Cardiac muscle cell (in vitro differentiated cells and primary cell): ENCODE data around the gene SDCBP2. TPM values are rescaled to one million over a fixed set of nuclear protein-coding genes. Genes with fewer than 3 reads are reported as not detected.

Source experiments
- DNase-seq, 2 donors: peaks; one replicate each; pipeline versions ENCODE4 v3.0.0 to v3.0.0-alpha.2; 2010 to 2017; ENCODE audit warnings: low read depth in 1 of 2, low spot score in 1 of 2
- H3K27ac ChIP-seq: fragments of 200-600 bp; sonication (generic); 2 replicates; pipeline ENCODE4 v1.5.1; 2016
- H3K27me3 ChIP-seq: fragments of 200-600 bp; sonication (generic); 2 replicates; pipeline ENCODE4 v1.6.0; 2016; ENCODE audit warnings: control low read depth
- H3K36me3 ChIP-seq: fragments of 200-600 bp; sonication (generic); 2 replicates; pipeline ENCODE4 v1.5.1; 2016; ENCODE audit warnings: control low read depth
- H3K4me1 ChIP-seq: fragments of 200-600 bp; sonication (generic); 2 replicates; pipeline ENCODE4 v1.8.1; 2017; ENCODE audit warnings: low read depth, mild to moderate bottlenecking, mixed run types
- H3K4me3 ChIP-seq: fragments of 200-600 bp; sonication (generic); 2 replicates; pipeline ENCODE4 v1.5.1; 2016; ENCODE audit warnings: mild to moderate bottlenecking
- H3K9me3 ChIP-seq: fragments of 200-600 bp; sonication (generic); 2 replicates; pipeline ENCODE4 v1.5.1; 2017; ENCODE audit warnings: low read depth, mild to moderate bottlenecking, control low read depth
- CTCF ChIP-seq: IDR thresholded peaks from 2 replicates; pipeline ENCODE4 v1.5.1; 2012; ENCODE audit warnings: low read depth, mild to moderate bottlenecking, low read length
- polyA plus RNA-seq: library from polyadenylated mRNA; unstranded; fragments of >200 nt; fragmentation: Nextera tagmentation; extraction: Ambion mirVana; gene quantifications from 2 replicates; pipeline ENCODE4 v1.2.1, GENCODE V29; 2016
- total RNA-seq: library from RNA; depleted of rRNA; stranded (reverse); fragments of >200 nt; gene quantifications from 2 replicates; pipeline ENCODE4 v1.2.3, GENCODE V29; 2016

SDCBP2 gene
- total and polyA plus RNA-seq, 2 experiments from 2014 or later = 6.2 to 8.0 TPM

- no peaks in the 10 kb centered on the region for H3K4me1 ChIP-seq
- H3K36me3 ChIP-seq = peaks cover 4% of the 10 kb centered on the region
- no peak overlapping the region for H3K27ac ChIP-seq
- TF ChIP-seq CTCF = no peak
- H3K9me3 ChIP-seq = no peaks in the 10 kb centered on the region
- no peak for DNase-seq
- H3K27me3 ChIP-seq = no peaks in the 10 kb centered on the region
- no peak overlapping the region for H3K4me3 ChIP-seq
Measured at GRCh38 chr20:1332749-1333300, 3.9 kb upstream of the SDCBP2 start.

GRCh38 chr20:1331801-1332453 lies 3.0 kb upstream of the SDCBP2 start:
- H3K4me3 ChIP-seq = no peak overlapping the region
- no peak for DNase-seq
- peaks cover 4% of the 10 kb centered on the region for H3K36me3 ChIP-seq
- no peaks in the 10 kb centered on the region for H3K27me3 ChIP-seq
- no peaks in the 10 kb centered on the region for H3K4me1 ChIP-seq
- TF ChIP-seq CTCF = no peak
- no peaks in the 10 kb centered on the region for H3K9me3 ChIP-seq
- no peak overlapping the region for H3K27ac ChIP-seq

- peaks cover 4% of the 10 kb centered on the region for H3K36me3 ChIP-seq
- DNase-seq = no peak
- no peaks in the 10 kb centered on the region for H3K27me3 ChIP-seq
- no peak overlapping the region for H3K27ac ChIP-seq
- no peaks in the 10 kb centered on the region for H3K9me3 ChIP-seq
- no peaks in the 10 kb centered on the region for H3K4me1 ChIP-seq
- H3K4me3 ChIP-seq = no peak overlapping the region
- TF ChIP-seq CTCF = no peak
Measured at GRCh38 chr20:1331101-1331500, 2.2 kb upstream of the SDCBP2 start.

GRCh38 chr20:1330075-1330830 lies 1.3 kb upstream of the SDCBP2 start:
- H3K4me1 ChIP-seq = no peaks in the 10 kb centered on the region
- no peak overlapping the region for H3K4me3 ChIP-seq
- H3K27ac ChIP-seq = no peak overlapping the region
- DNase-seq = peak in 1 of 2 donors; percentile 53
- H3K27me3 ChIP-seq = no peaks in the 10 kb centered on the region
- H3K9me3 ChIP-seq = no peaks in the 10 kb centered on the region
- H3K36me3 ChIP-seq = peaks cover 4% of the 10 kb centered on the region
- TF ChIP-seq CTCF = no peak

- no peaks in the 10 kb centered on the region for H3K27me3 ChIP-seq
- DNase-seq = no peak
- no peaks in the 10 kb centered on the region for H3K9me3 ChIP-seq
- no peak overlapping the region for H3K27ac ChIP-seq
- TF ChIP-seq CTCF = no peak
- no peaks in the 10 kb centered on the region for H3K4me1 ChIP-seq
- peaks cover 4% of the 10 kb centered on the region for H3K36me3 ChIP-seq
- H3K4me3 ChIP-seq = no peak overlapping the region
Measured at GRCh38 chr20:1327827-1328679, 886 bp downstream of the SDCBP2 start.
